HEK293 (cell line): ENCODE data around the gene PSTK.

ENCODE experiments used
- BCL11B ChIP-seq: fragments of 450-650 bp; formaldehyde crosslinking; IDR thresholded peaks from 2 replicates; pipeline ENCODE4 v1.5.1; 2016; ENCODE audit warnings: low read depth, missing biosample characterization, missing genetic modification characterization
- FEZF1 ChIP-seq: fragments of 450-650 bp; formaldehyde crosslinking; IDR thresholded peaks from 2 replicates; pipeline ENCODE4 v1.5.1; 2016; ENCODE audit warnings: missing biosample characterization, missing genetic modification characterization
- HOXA7 ChIP-seq: sonication (generic); formaldehyde crosslinking; IDR thresholded peaks from 2 replicates; pipeline ENCODE4 v1.8.1; 2022; ENCODE audit warnings: missing genetic modification reagents, borderline replicate concordance
- HOXD13 ChIP-seq: sonication (generic); formaldehyde crosslinking; IDR thresholded peaks from 2 replicates; pipeline ENCODE4 v1.8.0; 2022; ENCODE audit warnings: missing genetic modification reagents, borderline replicate concordance
- OSR2 ChIP-seq: fragments of 450-650 bp; formaldehyde crosslinking; IDR thresholded peaks from 2 replicates; pipeline ENCODE4 v1.5.1; 2016; ENCODE audit warnings: missing biosample characterization, missing genetic modification characterization
- REPIN1 ChIP-seq: fragments of 450-650 bp; formaldehyde crosslinking; IDR thresholded peaks from 2 replicates; pipeline ENCODE4 v1.5.1; 2017; ENCODE audit warnings: missing biosample characterization, missing genetic modification characterization, low read depth
- SALL2 ChIP-seq: fragments of 450-650 bp; formaldehyde crosslinking; IDR thresholded peaks from 2 replicates; pipeline ENCODE4 v1.5.0; 2017; ENCODE audit warnings: missing biosample characterization, mild to moderate bottlenecking, missing genetic modification characterization, borderline replicate concordance
- SCRT1 ChIP-seq: fragments of 450-650 bp; formaldehyde crosslinking; IDR thresholded peaks from 2 replicates; pipeline ENCODE4 v1.5.1; 2016; ENCODE audit warnings: missing biosample characterization, missing genetic modification characterization, borderline replicate concordance
- TCF7L2 ChIP-seq: IDR thresholded peaks from 2 replicates; pipeline ENCODE4 v1.6.1; 2011; ENCODE audit warnings: low read depth, mild to moderate bottlenecking, inconsistent platforms, low read length, moderate library complexity, borderline replicate concordance
- ZNF140 ChIP-seq: fragments of 450-650 bp; formaldehyde crosslinking; IDR thresholded peaks from 2 replicates; pipeline ENCODE4 v1.5.1; 2016; ENCODE audit warnings: missing biosample characterization, missing genetic modification characterization
- ZNF214 ChIP-seq: fragments of 450-650 bp; formaldehyde crosslinking; IDR thresholded peaks from 2 replicates; pipeline ENCODE4 v1.5.1; 2017; ENCODE audit warnings: missing biosample characterization, mild to moderate bottlenecking, missing genetic modification characterization, borderline replicate concordance
- ZNF23 ChIP-seq: fragments of 450-650 bp; formaldehyde crosslinking; IDR thresholded peaks from 2 replicates; pipeline ENCODE4 v1.5.1; 2016; ENCODE audit warnings: missing biosample characterization, missing genetic modification characterization, borderline replicate concordance
- ZNF433 ChIP-seq: fragments of 450-650 bp; formaldehyde crosslinking; IDR thresholded peaks from 2 replicates; pipeline ENCODE4 v1.5.1; 2016; ENCODE audit warnings: missing biosample characterization, missing genetic modification characterization, low read depth
- ZNF529 ChIP-seq: fragments of 450-650 bp; formaldehyde crosslinking; IDR thresholded peaks from 2 replicates; pipeline ENCODE4 v1.5.1; 2017; ENCODE audit warnings: missing genetic modification characterization, missing biosample characterization; ENCODE audit not compliant: insufficient replicate concordance
- ZNF544 ChIP-seq: fragments of 450-650 bp; formaldehyde crosslinking; IDR thresholded peaks from 2 replicates; pipeline ENCODE4 v1.5.0; 2017; ENCODE audit warnings: missing biosample characterization, missing genetic modification characterization
- ZNF560 ChIP-seq: fragments of 450-650 bp; formaldehyde crosslinking; IDR thresholded peaks from 2 replicates; pipeline ENCODE4 v1.5.1; 2017; ENCODE audit warnings: missing biosample characterization, missing genetic modification characterization, borderline replicate concordance
- ZNF600 ChIP-seq: fragments of 450-650 bp; formaldehyde crosslinking; IDR thresholded peaks from 2 replicates; pipeline ENCODE4 v1.5.1; 2016; ENCODE audit warnings: missing biosample characterization, missing genetic modification characterization
- ZNF654 ChIP-seq: fragments of 450-650 bp; formaldehyde crosslinking; IDR thresholded peaks from 2 replicates; pipeline ENCODE4 v1.5.1; 2016; ENCODE audit warnings: low read depth, missing biosample characterization, missing genetic modification characterization
- ZNF76 ChIP-seq: fragments of 450-650 bp; formaldehyde crosslinking; IDR thresholded peaks from 2 replicates; pipeline ENCODE4; 2016; ENCODE audit warnings: low read depth, missing biosample characterization, missing genetic modification characterization, borderline replicate concordance
- ZNF776 ChIP-seq: fragments of 450-650 bp; formaldehyde crosslinking; IDR thresholded peaks from 2 replicates; pipeline ENCODE4 v1.5.0; 2017; ENCODE audit warnings: missing biosample characterization, missing genetic modification characterization, borderline replicate concordance
- ZSCAN16 ChIP-seq: fragments of 450-650 bp; formaldehyde crosslinking; IDR thresholded peaks from 2 replicates; pipeline ENCODE4 v1.5.1; 2016; ENCODE audit warnings: missing biosample characterization, missing genetic modification characterization
- ZSCAN23 ChIP-seq: fragments of 450-650 bp; formaldehyde crosslinking; IDR thresholded peaks from 2 replicates; pipeline ENCODE4 v1.5.1; 2016; ENCODE audit warnings: missing biosample characterization, missing genetic modification characterization
- TF ChIP-seq, protein P1 (sequence below): fragments of 450-650 bp; formaldehyde crosslinking; IDR thresholded peaks from 2 replicates; pipeline ENCODE4 v1.5.1; 2016; ENCODE audit warnings: missing biosample characterization, missing genetic modification characterization
- TF ChIP-seq, protein P2 (sequence below): fragments of 450-650 bp; formaldehyde crosslinking; conservative IDR thresholded peaks from 2 replicates; pipeline ENCODE4 v1.5.1; 2016; ENCODE audit warnings: low read depth, missing biosample characterization, missing genetic modification characterization
- TF ChIP-seq, protein P3 (sequence below): fragments of 450-650 bp; formaldehyde crosslinking; IDR thresholded peaks from 2 replicates; pipeline ENCODE4 v1.5.1; 2016; ENCODE audit warnings: missing biosample characterization, missing genetic modification characterization
- TF ChIP-seq, protein P4 (sequence below): IDR thresholded peaks from 2 replicates; pipeline ENCODE4 v1.6.1; 2011; ENCODE audit warnings: mild to moderate bottlenecking, low read depth, low read length, borderline replicate concordance
- TF ChIP-seq, protein P5 (sequence below): fragments of 450-650 bp; formaldehyde crosslinking; IDR thresholded peaks from 2 replicates; pipeline ENCODE4 v1.5.1; 2017; ENCODE audit warnings: missing biosample characterization, mild to moderate bottlenecking, missing genetic modification characterization, moderate library complexity
- TF ChIP-seq, protein P6 (sequence below): fragments of 450-650 bp; formaldehyde crosslinking; IDR thresholded peaks from 2 replicates; pipeline ENCODE4 v1.5.1; 2016; ENCODE audit warnings: missing biosample characterization, missing genetic modification characterization

PSTK gene

DNA sequence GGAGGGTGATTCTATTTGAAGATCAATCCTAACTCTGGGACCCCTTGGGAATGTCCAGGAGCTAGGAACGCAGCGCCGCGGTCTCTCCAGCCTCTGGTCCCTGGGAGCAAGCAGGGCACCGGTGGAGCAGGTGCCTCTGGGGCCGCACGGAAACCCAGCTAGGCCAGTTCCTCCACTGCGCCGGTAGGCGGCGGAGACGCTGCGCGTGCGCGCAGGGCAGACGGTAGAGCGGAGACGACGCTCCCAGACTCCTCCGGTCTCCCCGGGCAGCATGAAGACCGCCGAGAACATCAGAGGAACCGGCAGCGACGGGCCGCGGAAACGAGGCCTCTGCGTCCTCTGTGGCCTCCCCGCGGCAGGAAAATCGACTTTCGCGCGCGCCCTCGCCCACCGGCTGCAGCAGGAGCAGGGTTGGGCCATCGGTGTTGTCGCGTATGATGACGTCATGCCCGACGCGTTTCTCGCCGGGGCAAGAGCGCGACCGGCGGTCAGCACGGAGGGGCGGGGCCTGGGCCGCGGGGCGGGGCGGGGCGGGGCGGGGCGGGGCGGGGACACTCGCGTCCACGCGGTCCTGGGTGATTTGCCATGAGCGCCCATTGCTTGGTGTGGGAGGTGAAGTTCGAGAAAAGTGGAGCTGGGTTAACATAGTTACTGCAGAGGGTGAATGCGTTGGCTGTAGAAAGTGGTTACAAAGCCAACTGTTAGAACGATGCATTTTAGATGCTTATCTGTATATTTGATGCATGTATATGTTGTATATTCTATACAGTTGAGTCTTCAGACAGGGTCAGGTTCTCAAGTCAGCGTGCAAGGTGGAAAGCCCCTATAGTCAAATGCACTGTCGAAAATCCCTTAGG is at the start of gene PSTK (continued):
- TF ChIP-seq TCF7L2, result no peak
- peak; percentile 78 for TF ChIP-seq ZNF600 (tag by site-specific recombination)
- TF ChIP-seq ZNF776, result no peak
- TF ChIP-seq SCRT1 (tag by site-specific recombination), result no peak
- TF ChIP-seq, protein P1, sequence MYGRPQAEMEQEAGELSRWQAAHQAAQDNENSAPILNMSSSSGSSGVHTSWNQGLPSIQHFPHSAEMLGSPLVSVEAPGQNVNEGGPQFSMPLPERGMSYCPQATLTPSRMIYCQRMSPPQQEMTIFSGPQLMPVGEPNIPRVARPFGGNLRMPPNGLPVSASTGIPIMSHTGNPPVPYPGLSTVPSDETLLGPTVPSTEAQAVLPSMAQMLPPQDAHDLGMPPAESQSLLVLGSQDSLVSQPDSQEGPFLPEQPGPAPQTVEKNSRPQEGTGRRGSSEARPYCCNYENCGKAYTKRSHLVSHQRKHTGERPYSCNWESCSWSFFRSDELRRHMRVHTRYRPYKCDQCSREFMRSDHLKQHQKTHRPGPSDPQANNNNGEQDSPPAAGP (tag by site-specific recombination), result peak; percentile 93
- peak; percentile 92 for TF ChIP-seq ZNF76 (tag by site-specific recombination)
- no peak for TF ChIP-seq ZNF544
- TF ChIP-seq BCL11B (tag by site-specific recombination), result peak; percentile 86; the same call in 1 of the 2 replicates
- TF ChIP-seq ZNF23 (tag by site-specific recombination), result no peak
- TF ChIP-seq ZNF529 (tag by site-specific recombination), result no peak
- TF ChIP-seq, protein P2, sequence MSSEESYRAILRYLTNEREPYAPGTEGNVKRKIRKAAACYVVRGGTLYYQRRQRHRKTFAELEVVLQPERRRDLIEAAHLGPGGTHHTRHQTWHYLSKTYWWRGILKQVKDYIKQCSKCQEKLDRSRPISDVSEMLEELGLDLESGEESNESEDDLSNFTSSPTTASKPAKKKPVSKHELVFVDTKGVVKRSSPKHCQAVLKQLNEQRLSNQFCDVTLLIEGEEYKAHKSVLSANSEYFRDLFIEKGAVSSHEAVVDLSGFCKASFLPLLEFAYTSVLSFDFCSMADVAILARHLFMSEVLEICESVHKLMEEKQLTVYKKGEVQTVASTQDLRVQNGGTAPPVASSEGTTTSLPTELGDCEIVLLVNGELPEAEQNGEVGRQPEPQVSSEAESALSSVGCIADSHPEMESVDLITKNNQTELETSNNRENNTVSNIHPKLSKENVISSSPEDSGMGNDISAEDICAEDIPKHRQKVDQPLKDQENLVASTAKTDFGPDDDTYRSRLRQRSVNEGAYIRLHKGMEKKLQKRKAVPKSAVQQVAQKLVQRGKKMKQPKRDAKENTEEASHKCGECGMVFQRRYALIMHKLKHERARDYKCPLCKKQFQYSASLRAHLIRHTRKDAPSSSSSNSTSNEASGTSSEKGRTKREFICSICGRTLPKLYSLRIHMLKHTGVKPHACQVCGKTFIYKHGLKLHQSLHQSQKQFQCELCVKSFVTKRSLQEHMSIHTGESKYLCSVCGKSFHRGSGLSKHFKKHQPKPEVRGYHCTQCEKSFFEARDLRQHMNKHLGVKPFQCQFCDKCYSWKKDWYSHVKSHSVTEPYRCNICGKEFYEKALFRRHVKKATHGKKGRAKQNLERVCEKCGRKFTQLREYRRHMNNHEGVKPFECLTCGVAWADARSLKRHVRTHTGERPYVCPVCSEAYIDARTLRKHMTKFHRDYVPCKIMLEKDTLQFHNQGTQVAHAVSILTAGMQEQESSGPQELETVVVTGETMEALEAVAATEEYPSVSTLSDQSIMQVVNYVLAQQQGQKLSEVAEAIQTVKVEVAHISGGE (tag by site-specific recombination), result peak; percentile 29; the same call in 1 of the 2 replicates
- TF ChIP-seq, protein P3, sequence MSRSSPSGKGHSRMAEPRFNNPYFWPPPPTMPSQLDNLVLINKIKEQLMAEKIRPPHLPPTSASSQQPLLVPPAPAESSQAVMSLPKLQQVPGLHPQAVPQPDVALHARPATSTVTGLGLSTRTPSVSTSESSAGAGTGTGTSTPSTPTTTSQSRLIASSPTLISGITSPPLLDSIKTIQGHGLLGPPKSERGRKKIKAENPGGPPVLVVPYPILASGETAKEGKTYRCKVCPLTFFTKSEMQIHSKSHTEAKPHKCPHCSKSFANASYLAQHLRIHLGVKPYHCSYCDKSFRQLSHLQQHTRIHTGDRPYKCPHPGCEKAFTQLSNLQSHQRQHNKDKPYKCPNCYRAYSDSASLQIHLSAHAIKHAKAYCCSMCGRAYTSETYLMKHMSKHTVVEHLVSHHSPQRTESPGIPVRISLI (tag by site-specific recombination), result no peak
- no peak for TF ChIP-seq ZNF214 (tag by site-specific recombination)
- no peak for TF ChIP-seq ZNF433 (tag by site-specific recombination)
- 0 out of 2 replicates have a peak, but pooled peaks have one; percentile 41 for TF ChIP-seq REPIN1 (tag by site-specific recombination)
- TF ChIP-seq ZNF560 (tag by site-specific recombination), result no peak
- TF ChIP-seq, protein P4, sequence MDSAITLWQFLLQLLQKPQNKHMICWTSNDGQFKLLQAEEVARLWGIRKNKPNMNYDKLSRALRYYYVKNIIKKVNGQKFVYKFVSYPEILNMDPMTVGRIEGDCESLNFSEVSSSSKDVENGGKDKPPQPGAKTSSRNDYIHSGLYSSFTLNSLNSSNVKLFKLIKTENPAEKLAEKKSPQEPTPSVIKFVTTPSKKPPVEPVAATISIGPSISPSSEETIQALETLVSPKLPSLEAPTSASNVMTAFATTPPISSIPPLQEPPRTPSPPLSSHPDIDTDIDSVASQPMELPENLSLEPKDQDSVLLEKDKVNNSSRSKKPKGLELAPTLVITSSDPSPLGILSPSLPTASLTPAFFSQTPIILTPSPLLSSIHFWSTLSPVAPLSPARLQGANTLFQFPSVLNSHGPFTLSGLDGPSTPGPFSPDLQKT, result no peak
- TF ChIP-seq HOXD13 (CRISPR knock-in tag), result no peak
- TF ChIP-seq OSR2 (tag by site-specific recombination), result peak; percentile 33; the same call in 1 of the 2 replicates
- TF ChIP-seq, protein P5, sequence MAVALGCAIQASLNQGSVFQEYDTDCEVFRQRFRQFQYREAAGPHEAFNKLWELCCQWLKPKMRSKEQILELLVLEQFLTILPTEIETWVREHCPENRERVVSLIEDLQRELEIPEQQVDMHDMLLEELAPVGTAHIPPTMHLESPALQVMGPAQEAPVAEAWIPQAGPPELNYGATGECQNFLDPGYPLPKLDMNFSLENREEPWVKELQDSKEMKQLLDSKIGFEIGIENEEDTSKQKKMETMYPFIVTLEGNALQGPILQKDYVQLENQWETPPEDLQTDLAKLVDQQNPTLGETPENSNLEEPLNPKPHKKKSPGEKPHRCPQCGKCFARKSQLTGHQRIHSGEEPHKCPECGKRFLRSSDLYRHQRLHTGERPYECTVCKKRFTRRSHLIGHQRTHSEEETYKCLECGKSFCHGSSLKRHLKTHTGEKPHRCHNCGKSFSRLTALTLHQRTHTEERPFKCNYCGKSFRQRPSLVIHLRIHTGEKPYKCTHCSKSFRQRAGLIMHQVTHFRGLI (tag by site-specific recombination), result peak; percentile 51; the same call in 1 of the 2 replicates
- no peak for TF ChIP-seq SALL2 (tag by site-specific recombination)
- no peak for TF ChIP-seq ZSCAN16
- TF ChIP-seq ZNF140 (tag by site-specific recombination), result no peak
- no peak for TF ChIP-seq FEZF1
- no peak for TF ChIP-seq HOXA7 (CRISPR knock-in tag)
- peak; percentile 41; the same call in 1 of the 2 replicates for TF ChIP-seq ZSCAN23 (tag by site-specific recombination)
- TF ChIP-seq ZNF654 (tag by site-specific recombination), result no peak
- TF ChIP-seq, protein P6, sequence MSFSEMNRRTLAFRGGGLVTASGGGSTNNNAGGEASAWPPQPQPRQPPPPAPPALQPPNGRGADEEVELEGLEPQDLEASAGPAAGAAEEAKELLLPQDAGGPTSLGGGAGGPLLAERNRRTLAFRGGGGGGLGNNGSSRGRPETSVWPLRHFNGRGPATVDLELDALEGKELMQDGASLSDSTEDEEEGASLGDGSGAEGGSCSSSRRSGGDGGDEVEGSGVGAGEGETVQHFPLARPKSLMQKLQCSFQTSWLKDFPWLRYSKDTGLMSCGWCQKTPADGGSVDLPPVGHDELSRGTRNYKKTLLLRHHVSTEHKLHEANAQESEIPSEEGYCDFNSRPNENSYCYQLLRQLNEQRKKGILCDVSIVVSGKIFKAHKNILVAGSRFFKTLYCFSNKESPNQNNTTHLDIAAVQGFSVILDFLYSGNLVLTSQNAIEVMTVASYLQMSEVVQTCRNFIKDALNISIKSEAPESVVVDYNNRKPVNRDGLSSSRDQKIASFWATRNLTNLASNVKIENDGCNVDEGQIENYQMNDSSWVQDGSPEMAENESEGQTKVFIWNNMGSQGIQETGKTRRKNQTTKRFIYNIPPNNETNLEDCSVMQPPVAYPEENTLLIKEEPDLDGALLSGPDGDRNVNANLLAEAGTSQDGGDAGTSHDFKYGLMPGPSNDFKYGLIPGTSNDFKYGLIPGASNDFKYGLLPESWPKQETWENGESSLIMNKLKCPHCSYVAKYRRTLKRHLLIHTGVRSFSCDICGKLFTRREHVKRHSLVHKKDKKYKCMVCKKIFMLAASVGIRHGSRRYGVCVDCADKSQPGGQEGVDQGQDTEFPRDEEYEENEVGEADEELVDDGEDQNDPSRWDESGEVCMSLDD (tag by site-specific recombination), result no peak
